Kidney (tissue), 14 donors: ENCODE data around the gene PML. TPM values are rescaled to one million over a fixed set of nuclear protein-coding genes. Genes with fewer than 3 reads are reported as not detected.

ENCODE experiments used
- DNase-seq, 5 donors: peaks; one replicate each; pipeline ENCODE4 v3.0.0-alpha.2; 2013 to 2020
- FAIRE-seq: peaks from 2 replicates; lab custom pipeline; 2012; peaks lifted over from hg19 to GRCh38; lab: Jason Lieb, UNC
- H3K27ac ChIP-seq, 2 donors: one replicate each; pipeline ENCODE4 v1.7.0; 2013; ENCODE audit warnings: low read depth in 2 of 2, low read length in 2 of 2, inconsistent platforms in 1 of 2
- H3K27me3 ChIP-seq: one replicate; pipeline ENCODE4 v1.7.1; 2013; ENCODE audit warnings: low read length, inconsistent platforms; ENCODE audit not compliant: control insufficient read depth, insufficient read depth
- H3K36me3 ChIP-seq, 3 donors: one replicate each; pipeline versions ENCODE4 v1.7.0 to v1.7.1; 2013; ENCODE audit warnings: low read length in 3 of 3, control low read depth in 1 of 3, inconsistent platforms in 1 of 3; ENCODE audit not compliant: insufficient read depth in 3 of 3, control insufficient read depth in 2 of 3
- H3K4me1 ChIP-seq, 3 donors: one replicate each; pipeline versions ENCODE4 v1.7.0 to v1.7.1; 2013; ENCODE audit warnings: low read length in 3 of 3, inconsistent platforms in 1 of 3, low read depth in 1 of 3; ENCODE audit not compliant: control insufficient read depth in 2 of 3, insufficient read depth in 2 of 3
- H3K4me3 ChIP-seq, 3 donors: one replicate each; pipeline versions ENCODE4 v1.7.0 to v1.8.1; 2013; ENCODE audit warnings: low read length in 3 of 3, control low read depth in 1 of 3, inconsistent platforms in 1 of 3
- H3K9ac ChIP-seq, 3 donors: one replicate each; pipeline versions ENCODE4 v1.7.0 to v1.7.1; 2013; ENCODE audit warnings: low read length in 3 of 3, control low read depth in 1 of 3, inconsistent platforms in 1 of 3
- H3K9me3 ChIP-seq, 3 donors: one replicate each; pipeline versions ENCODE4 v1.7.0 to v1.7.1; 2013; ENCODE audit warnings: low read length in 3 of 3, control low read depth in 1 of 3, inconsistent platforms in 1 of 3; ENCODE audit not compliant: control insufficient read depth in 2 of 3, insufficient read depth in 1 of 3
- intact Hi-C: fragments of 100-400 bp; cut with DNase I; formaldehyde crosslinking; loops from one replicate; pipeline ENCODE4 v1.11.1; 2022
- polyA plus RNA-seq: library from polyadenylated mRNA; stranded (reverse); fragments of 350-450 nt; fragmentation: Illumina TruSeq; extraction: RNeasy Lipid Tissue Mini Kit (QIAGEN cat#74804); gene quantifications from one replicate; pipeline ENCODE4 v1.2.3, GENCODE V29; 2014; ENCODE audit warnings: low read depth, low replicate concordance; ENCODE audit not compliant: insufficient read depth
- total RNA-seq: library from RNA; stranded (reverse); fragmentation: NEBNext Ultra II Directional; extraction: Animal tissue kit (Norgen Biotek cat#: 25700); gene quantifications from one replicate; pipeline ENCODE4 v1.2.1, GENCODE V29; 2021
- TF ChIP-seq, protein P1 (sequence below): IDR thresholded peaks from 3 replicates; pipeline ENCODE4 v1.5.1; 2012; ENCODE audit warnings: mild to moderate bottlenecking, moderate library complexity, borderline replicate concordance; ENCODE audit not compliant: insufficient read depth; ENCODE audit errors: extremely low read depth
- donor health status: control.
- donor health status: control.
- donor health status: control.
- donor health status: control.
- donor health status: control.
- donor health status: DM: yes; HTN: yes; CAD: no.
- donor health status: Normal renal cell carcinoma (clear cell type).

Gene PML
- total and polyA plus RNA-seq, 2 donors from 2014 or later = 19.6 to 82.9 TPM

DNA sequence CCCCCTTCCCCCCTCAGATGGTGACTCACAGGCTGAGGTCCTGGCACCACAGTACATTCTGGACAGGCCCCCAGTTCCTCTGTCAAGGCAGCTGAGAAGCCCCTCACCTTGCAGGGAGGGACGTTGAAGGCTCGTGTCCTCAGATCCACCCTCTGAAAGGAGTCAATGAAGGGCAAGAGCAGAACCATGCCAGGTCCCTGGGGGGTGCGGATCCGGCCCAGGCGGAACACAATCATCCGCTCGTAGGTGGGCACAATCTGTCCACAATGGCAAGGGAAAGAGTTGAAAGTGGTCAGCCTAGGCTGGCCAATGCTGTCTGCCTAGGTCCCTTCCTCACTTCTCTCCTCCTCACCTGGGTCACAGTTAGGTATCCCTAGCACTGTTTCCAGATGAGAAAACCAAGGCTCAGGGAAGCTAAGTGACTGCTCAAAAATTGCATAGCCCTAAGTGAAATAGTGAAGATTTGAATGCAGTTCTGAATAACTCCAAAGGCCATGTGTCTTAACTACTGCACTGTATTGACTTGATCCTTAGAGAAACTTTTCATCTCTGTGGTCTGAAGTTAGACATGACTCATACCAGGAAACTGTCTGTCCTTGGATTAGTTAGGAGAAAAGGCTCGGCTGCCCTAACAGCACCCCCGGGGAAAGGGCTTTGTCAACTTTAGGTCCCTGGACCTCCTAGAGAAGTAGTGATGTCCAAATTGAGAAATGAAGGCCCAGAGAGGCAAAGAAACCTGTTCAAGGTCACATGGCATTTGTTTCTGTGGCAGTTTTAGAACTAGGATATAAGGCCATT lies 5.3 kb upstream of the PML start:
- TF ChIP-seq, protein P1, sequence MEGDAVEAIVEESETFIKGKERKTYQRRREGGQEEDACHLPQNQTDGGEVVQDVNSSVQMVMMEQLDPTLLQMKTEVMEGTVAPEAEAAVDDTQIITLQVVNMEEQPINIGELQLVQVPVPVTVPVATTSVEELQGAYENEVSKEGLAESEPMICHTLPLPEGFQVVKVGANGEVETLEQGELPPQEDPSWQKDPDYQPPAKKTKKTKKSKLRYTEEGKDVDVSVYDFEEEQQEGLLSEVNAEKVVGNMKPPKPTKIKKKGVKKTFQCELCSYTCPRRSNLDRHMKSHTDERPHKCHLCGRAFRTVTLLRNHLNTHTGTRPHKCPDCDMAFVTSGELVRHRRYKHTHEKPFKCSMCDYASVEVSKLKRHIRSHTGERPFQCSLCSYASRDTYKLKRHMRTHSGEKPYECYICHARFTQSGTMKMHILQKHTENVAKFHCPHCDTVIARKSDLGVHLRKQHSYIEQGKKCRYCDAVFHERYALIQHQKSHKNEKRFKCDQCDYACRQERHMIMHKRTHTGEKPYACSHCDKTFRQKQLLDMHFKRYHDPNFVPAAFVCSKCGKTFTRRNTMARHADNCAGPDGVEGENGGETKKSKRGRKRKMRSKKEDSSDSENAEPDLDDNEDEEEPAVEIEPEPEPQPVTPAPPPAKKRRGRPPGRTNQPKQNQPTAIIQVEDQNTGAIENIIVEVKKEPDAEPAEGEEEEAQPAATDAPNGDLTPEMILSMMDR = no peak

GRCh38 chr15:73990250-73991005 lies 4.1 kb upstream of the PML start:
- Histone ChIP-seq H3K36me3 (no peaks in the 10 kb centered on the region), H3K4me1 (peaks cover 0 to 36% (median 12%) of the 10 kb centered on the region in 3 donors), H3K9me3 (no peaks in the 10 kb centered on the region), H3K27ac (peak overlapping the region; percentile 51 to 59), H3K27me3 (no peaks in the 10 kb centered on the region), H3K4me3 (no peak overlapping the region), H3K9ac (no peak overlapping the region)
- DNase-seq (no peak), FAIRE-seq (no peak)
- TF ChIP-seq, protein P1 = no peak
- intact Hi-C loops = no loop called here

More for the DNA sequence above, 5.3 kb upstream of the PML start:
- DNase-seq (no peak), FAIRE-seq (no peak)
- H3K9ac ChIP-seq = no peak overlapping the region
- intact Hi-C loops = loop anchor here (10.0 kb wide), 1 partner anchor 56 kb away; no protein-coding TSS in a partner anchor
- no peaks in the 10 kb centered on the region for H3K9me3 ChIP-seq
- peak overlapping the region; percentile 19 to 50 for H3K27ac ChIP-seq
- H3K4me3 ChIP-seq = no peak overlapping the region
- no peaks in the 10 kb centered on the region for H3K27me3 ChIP-seq
- peaks cover 0 to 40% (median 12%) of the 10 kb centered on the region in 3 donors for H3K4me1 ChIP-seq
- no peaks in the 10 kb centered on the region for H3K36me3 ChIP-seq

DNA sequence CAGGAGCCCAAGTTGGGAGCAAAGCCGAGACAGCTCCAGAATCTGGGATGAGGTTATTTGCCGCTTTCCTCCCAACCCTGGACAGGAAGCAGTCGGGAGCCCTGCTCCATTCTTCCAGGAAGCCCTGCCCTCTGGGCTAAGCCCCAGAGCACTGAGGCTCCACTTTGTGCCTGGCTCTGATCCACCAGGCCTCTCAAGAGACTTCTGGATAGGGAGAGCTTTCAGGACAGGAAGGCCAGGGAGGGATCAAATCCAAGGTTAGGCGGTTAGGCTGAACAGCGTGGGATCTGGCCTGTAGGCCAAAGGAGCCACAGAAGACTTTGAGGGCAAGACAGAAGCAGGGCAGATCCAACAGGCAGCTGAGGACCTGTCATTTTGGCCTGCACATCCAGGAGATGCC lies 3.3 kb upstream of the PML start:
- Histone ChIP-seq H3K4me3 (peak overlapping the region; percentile 51 to 68 (median 62)), H3K36me3 (no peaks in the 10 kb centered on the region), H3K27ac (peak overlapping the region; percentile 51 to 59), H3K4me1 (peaks cover 0 to 36% (median 16%) of the 10 kb centered on the region in 3 donors), H3K9me3 (no peaks in the 10 kb centered on the region), H3K27me3 (no peaks in the 10 kb centered on the region), H3K9ac (peak overlapping the region in 2 of 3 donors; percentile 57 to 67)
- DNase-seq (peak in 1 of 5 donors; percentile 93), FAIRE-seq (no peak)
- TF ChIP-seq, protein P1 = no peak
- intact Hi-C loops = no loop called here
